NCI-H146 (cell line): ENCODE results near the gene COL13A1.

Experiments used
- DNase-seq: peaks from one replicate; lab custom pipeline; 2025; lab: John Stamatoyannopoulos, UW

Gene COL13A1

GRCh38 chr10:69888882-69889584 lies 87.3 kb downstream of the COL13A1 start:
- no peak for DNase-seq

GRCh38 chr10:69890065-69890847 lies 88.5 kb downstream of the COL13A1 start:
- no peak for DNase-seq

GRCh38 chr10:69891057-69891617 lies 89.4 kb downstream of the COL13A1 start:
- no peak for DNase-seq

GRCh38 chr10:69892406-69892805 lies 90.7 kb downstream of the COL13A1 start:
- DNase-seq = no peak

- DNase-seq = no peak
Observed at GRCh38 chr10:69892816-69893215, 91.1 kb downstream of the COL13A1 start.

GRCh38 chr10:69893271-69893900 lies 91.7 kb downstream of the COL13A1 start:
- DNase-seq = no peak

- DNase-seq = no peak
Observed at GRCh38 chr10:69894156-69894555, 92.5 kb downstream of the COL13A1 start.

GRCh38 chr10:69895759-69896158 lies 94.1 kb downstream of the COL13A1 start:
- no peak for DNase-seq

- DNase-seq = peak; percentile 72
Observed at GRCh38 chr10:69896606-69897231, 95.0 kb downstream of the COL13A1 start.

GRCh38 chr10:69897432-69897831 lies 95.7 kb downstream of the COL13A1 start:
- no peak for DNase-seq

GRCh38 chr10:69897999-69898398 lies 96.3 kb downstream of the COL13A1 start:
- DNase-seq = no peak

- no peak for DNase-seq
Observed at GRCh38 chr10:69898524-69898923, 96.8 kb downstream of the COL13A1 start.

GRCh38 chr10:69898941-69899340 lies 97.2 kb downstream of the COL13A1 start:
- DNase-seq = no peak

- DNase-seq = no peak
Observed at GRCh38 chr10:69899727-69900595, 98.3 kb downstream of the COL13A1 start.

GRCh38 chr10:69901022-69901421 lies 99.3 kb downstream of the COL13A1 start:
- DNase-seq = peak; percentile 54

- peak; percentile 60 for DNase-seq
Observed at GRCh38 chr10:69901628-69902505, 100.2 kb downstream of the COL13A1 start.

- no peak for DNase-seq
Observed at GRCh38 chr10:69902835-69903535, 101.3 kb downstream of the COL13A1 start.

GRCh38 chr10:69904533-69904932 lies 102.8 kb downstream of the COL13A1 start:
- no peak for DNase-seq

- no peak for DNase-seq
Observed at GRCh38 chr10:69906425-69906824, 104.7 kb downstream of the COL13A1 start.

- no peak for DNase-seq
Observed at GRCh38 chr10:69907517-69907916, 105.8 kb downstream of the COL13A1 start.
